GM23338 (cell line): Measurements from ENCODE around the gene MAP3K5.

ENCODE experiments used
- EZH2 ChIP-seq: fragments of 200-600 bp; sonication (generic); IDR thresholded peaks from one replicate; pipeline ENCODE4 v1.8.0; 2017; ENCODE audit warnings: antibody characterized with exemption, mild to moderate bottlenecking, low read depth; ENCODE audit not compliant: unreplicated experiment
- EZH2phosphoT487 ChIP-seq: fragments of 200-600 bp; sonication (generic); IDR thresholded peaks from one replicate; pipeline ENCODE4 v1.8.1; 2018; ENCODE audit warnings: antibody characterized with exemption; ENCODE audit not compliant: unreplicated experiment
- POLR2AphosphoS5 ChIP-seq: IDR thresholded peaks from 2 replicates; pipeline ENCODE4 v1.6.1; 2016; ENCODE audit warnings: antibody characterized with exemption, low read depth
- STAT1 ChIP-seq: IDR thresholded peaks from one replicate; pipeline ENCODE4 v1.6.1; 2016; ENCODE audit warnings: antibody characterized with exemption; ENCODE audit not compliant: unreplicated experiment
- ZNF114 ChIP-seq: fragments of 250-450 bp; sonication (Bioruptor Pico); IDR thresholded peaks from 2 replicates; pipeline ENCODE4 v1.5.0; 2020; ENCODE audit warnings: mild to moderate bottlenecking, moderate library complexity
- TF ChIP-seq, protein P1 (sequence below): IDR thresholded peaks from one replicate; pipeline ENCODE4 v1.6.1; 2018; ENCODE audit warnings: antibody characterized with exemption; ENCODE audit not compliant: unreplicated experiment
- TF ChIP-seq, protein P2 (sequence below), 2 experiments: fragments of 200-600 bp in 1 of 2; sonication (generic) in 1 of 2; conservative IDR thresholded peaks; 2 replicates each; pipeline versions ENCODE4 v1.5.1 to v1.6.1; 2016 to 2017; ENCODE audit warnings: antibody characterized with exemption in 2 of 2, low read depth in 2 of 2, mild to moderate bottlenecking in 2 of 2, moderate library complexity in 1 of 2
- TF ChIP-seq, protein P3 (sequence below): fragments of 250-450 bp; sonication (Bioruptor Pico); IDR thresholded peaks from 2 replicates; pipeline ENCODE4 v1.5.0; 2020; ENCODE audit warnings: mild to moderate bottlenecking, moderate library complexity

DNA sequence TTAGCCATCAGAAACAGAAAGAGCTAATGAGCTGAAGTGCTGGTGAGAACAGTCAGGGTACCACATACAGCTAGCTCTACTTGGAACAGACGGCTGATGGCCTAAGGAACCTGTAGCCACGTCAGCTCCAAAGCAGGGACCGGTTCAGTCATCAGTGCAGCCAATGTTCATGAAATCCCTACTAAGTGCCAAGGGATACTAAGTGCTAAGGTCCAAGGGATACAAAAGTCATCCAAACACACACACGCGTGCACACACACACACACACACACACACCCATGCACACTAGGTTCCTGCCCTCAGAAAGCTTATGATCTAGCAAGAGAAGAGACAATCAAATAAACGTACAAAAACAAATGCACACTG lies 53.6 kb downstream of the MAP3K5 start:
- TF ChIP-seq, protein P1, sequence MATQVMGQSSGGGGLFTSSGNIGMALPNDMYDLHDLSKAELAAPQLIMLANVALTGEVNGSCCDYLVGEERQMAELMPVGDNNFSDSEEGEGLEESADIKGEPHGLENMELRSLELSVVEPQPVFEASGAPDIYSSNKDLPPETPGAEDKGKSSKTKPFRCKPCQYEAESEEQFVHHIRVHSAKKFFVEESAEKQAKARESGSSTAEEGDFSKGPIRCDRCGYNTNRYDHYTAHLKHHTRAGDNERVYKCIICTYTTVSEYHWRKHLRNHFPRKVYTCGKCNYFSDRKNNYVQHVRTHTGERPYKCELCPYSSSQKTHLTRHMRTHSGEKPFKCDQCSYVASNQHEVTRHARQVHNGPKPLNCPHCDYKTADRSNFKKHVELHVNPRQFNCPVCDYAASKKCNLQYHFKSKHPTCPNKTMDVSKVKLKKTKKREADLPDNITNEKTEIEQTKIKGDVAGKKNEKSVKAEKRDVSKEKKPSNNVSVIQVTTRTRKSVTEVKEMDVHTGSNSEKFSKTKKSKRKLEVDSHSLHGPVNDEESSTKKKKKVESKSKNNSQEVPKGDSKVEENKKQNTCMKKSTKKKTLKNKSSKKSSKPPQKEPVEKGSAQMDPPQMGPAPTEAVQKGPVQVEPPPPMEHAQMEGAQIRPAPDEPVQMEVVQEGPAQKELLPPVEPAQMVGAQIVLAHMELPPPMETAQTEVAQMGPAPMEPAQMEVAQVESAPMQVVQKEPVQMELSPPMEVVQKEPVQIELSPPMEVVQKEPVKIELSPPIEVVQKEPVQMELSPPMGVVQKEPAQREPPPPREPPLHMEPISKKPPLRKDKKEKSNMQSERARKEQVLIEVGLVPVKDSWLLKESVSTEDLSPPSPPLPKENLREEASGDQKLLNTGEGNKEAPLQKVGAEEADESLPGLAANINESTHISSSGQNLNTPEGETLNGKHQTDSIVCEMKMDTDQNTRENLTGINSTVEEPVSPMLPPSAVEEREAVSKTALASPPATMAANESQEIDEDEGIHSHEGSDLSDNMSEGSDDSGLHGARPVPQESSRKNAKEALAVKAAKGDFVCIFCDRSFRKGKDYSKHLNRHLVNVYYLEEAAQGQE = no peak
- TF ChIP-seq, protein P2, sequence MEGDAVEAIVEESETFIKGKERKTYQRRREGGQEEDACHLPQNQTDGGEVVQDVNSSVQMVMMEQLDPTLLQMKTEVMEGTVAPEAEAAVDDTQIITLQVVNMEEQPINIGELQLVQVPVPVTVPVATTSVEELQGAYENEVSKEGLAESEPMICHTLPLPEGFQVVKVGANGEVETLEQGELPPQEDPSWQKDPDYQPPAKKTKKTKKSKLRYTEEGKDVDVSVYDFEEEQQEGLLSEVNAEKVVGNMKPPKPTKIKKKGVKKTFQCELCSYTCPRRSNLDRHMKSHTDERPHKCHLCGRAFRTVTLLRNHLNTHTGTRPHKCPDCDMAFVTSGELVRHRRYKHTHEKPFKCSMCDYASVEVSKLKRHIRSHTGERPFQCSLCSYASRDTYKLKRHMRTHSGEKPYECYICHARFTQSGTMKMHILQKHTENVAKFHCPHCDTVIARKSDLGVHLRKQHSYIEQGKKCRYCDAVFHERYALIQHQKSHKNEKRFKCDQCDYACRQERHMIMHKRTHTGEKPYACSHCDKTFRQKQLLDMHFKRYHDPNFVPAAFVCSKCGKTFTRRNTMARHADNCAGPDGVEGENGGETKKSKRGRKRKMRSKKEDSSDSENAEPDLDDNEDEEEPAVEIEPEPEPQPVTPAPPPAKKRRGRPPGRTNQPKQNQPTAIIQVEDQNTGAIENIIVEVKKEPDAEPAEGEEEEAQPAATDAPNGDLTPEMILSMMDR (conservative IDR thresholded peaks at IDR 0.05; ENCODE audit: low read depth in 2 of 2) = no peak
- no peak for TF ChIP-seq STAT1
- TF ChIP-seq POLR2AphosphoS5 = no peak
- TF ChIP-seq EZH2 = no peak
- TF ChIP-seq, protein P3, sequence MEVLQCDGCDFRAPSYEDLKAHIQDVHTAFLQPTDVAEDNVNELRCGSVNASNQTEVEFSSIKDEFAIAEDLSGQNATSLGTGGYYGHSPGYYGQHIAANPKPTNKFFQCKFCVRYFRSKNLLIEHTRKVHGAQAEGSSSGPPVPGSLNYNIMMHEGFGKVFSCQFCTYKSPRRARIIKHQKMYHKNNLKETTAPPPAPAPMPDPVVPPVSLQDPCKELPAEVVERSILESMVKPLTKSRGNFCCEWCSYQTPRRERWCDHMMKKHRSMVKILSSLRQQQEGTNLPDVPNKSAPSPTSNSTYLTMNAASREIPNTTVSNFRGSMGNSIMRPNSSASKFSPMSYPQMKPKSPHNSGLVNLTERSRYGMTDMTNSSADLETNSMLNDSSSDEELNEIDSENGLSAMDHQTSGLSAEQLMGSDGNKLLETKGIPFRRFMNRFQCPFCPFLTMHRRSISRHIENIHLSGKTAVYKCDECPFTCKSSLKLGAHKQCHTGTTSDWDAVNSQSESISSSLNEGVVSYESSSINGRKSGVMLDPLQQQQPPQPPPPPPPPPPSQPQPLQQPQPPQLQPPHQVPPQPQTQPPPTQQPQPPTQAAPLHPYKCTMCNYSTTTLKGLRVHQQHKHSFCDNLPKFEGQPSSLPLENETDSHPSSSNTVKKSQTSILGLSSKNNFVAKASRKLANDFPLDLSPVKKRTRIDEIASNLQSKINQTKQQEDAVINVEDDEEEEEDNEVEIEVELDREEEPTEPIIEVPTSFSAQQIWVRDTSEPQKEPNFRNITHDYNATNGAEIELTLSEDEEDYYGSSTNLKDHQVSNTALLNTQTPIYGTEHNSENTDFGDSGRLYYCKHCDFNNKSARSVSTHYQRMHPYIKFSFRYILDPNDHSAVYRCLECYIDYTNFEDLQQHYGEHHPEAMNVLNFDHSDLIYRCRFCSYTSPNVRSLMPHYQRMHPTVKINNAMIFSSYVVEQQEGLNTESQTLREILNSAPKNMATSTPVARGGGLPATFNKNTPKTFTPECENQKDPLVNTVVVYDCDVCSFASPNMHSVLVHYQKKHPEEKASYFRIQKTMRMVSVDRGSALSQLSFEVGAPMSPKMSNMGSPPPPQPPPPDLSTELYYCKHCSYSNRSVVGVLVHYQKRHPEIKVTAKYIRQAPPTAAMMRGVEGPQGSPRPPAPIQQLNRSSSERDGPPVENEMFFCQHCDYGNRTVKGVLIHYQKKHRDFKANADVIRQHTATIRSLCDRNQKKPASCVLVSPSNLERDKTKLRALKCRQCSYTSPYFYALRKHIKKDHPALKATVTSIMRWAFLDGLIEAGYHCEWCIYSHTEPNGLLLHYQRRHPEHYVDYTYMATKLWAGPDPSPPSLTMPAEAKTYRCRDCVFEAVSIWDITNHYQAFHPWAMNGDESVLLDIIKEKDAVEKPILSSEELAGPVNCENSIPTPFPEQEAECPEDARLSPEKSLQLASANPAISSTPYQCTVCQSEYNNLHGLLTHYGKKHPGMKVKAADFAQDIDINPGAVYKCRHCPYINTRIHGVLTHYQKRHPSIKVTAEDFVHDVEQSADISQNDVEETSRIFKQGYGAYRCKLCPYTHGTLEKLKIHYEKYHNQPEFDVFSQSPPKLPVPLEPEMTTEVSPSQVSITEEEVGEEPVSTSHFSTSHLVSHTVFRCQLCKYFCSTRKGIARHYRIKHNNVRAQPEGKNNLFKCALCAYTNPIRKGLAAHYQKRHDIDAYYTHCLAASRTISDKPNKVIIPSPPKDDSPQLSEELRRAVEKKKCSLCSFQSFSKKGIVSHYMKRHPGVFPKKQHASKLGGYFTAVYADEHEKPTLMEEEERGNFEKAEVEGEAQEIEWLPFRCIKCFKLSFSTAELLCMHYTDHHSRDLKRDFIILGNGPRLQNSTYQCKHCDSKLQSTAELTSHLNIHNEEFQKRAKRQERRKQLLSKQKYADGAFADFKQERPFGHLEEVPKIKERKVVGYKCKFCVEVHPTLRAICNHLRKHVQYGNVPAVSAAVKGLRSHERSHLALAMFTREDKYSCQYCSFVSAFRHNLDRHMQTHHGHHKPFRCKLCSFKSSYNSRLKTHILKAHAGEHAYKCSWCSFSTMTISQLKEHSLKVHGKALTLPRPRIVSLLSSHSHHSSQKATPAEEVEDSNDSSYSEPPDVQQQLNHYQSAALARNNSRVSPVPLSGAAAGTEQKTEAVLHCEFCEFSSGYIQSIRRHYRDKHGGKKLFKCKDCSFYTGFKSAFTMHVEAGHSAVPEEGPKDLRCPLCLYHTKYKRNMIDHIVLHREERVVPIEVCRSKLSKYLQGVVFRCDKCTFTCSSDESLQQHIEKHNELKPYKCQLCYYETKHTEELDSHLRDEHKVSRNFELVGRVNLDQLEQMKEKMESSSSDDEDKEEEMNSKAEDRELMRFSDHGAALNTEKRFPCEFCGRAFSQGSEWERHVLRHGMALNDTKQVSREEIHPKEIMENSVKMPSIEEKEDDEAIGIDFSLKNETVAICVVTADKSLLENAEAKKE (CRISPR knock-in tag) = no peak
- no peak for TF ChIP-seq EZH2phosphoT487
- TF ChIP-seq ZNF114 = no peak
